SK-N-MC (cell line): ENCODE data around the gene WNT7A.

Source experiments
- EZH2 ChIP-seq: fragments of 200-600 bp; sonication (generic); IDR thresholded peaks from one replicate; pipeline ENCODE4 v1.6.1; 2017; ENCODE audit warnings: antibody characterized with exemption
- FOXP2 ChIP-seq: optimal IDR thresholded peaks from 2 replicates; pipeline ENCODE3; 2011; ENCODE audit warnings: mild to moderate bottlenecking, moderate library complexity; ENCODE audit not compliant: insufficient read depth; ENCODE audit errors: extremely low read length, control extremely low read depth
- POLR2AphosphoS5 ChIP-seq: IDR thresholded peaks from 2 replicates; pipeline ENCODE4 v1.6.1; 2012; ENCODE audit warnings: mild to moderate bottlenecking, low read depth, low read length, borderline replicate concordance

DNA sequence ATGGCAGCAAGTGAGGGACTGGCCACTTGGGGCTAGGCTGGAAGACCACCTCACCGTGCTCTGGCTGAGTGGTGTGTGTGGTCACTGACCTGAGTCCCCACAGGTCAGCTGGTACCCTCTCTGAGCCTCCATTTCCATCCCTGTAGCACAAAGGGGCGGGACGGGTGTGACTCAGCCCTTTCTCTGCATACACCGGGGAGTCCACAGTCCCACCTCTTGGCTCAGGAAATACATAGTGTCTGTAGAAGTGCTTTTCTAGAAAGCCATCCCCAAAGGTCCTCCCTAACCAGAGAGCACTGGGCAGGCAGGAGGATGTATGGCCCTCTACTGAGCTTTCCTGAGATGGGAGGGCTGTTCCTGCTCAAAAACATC, 27.2 kb downstream of the WNT7A start:
- no peak for TF ChIP-seq POLR2AphosphoS5
- no peak for TF ChIP-seq EZH2
- no peak for TF ChIP-seq FOXP2
